ENCODE measurements around the gene TFPT. TPM values are rescaled to one million over a fixed set of nuclear protein-coding genes. Genes with fewer than 3 reads are reported as not detected.
"Not testable (repeated sequence)": the region's sequence is repeated elsewhere in the genome, so short reads cannot be mapped to it uniquely, and the experiment has no call there.

Gene TFPT
- total RNA-seq, 2 donors from 2014 or later = 14.0 to 16.8 TPM

- DNase-seq (no peak), ATAC-seq (no peak)
- intact Hi-C loops (cut with DNase I) = no loop called here
Measured at GRCh38 chr19:54128441-54128725, 12.9 kb upstream of the TFPT start.

GRCh38 chr19:54127688-54128440 lies 12.4 kb upstream of the TFPT start:
- ATAC-seq (no peak), DNase-seq (no peak)
- intact Hi-C loops (cut with DNase I) = no loop called here

DNA sequence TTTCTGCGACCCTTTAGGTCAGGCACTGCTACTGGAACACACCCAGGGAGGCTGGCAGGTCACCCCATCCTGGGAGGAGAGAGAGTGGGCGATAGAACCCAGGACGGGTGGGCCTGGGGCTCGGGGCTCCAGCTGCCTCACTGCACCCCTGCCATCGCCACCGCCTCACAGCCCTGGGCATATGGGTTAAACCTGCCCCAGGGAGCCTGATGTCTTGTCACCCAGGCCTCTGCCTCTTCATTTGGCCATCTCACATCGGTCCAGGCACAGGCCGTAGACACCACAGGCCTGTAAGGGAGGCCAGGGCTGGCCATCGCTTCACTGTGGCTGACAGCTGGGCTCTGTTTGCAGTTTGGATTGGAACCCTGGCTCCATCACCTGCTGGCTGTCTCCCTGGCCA lies 10.3 kb upstream of the TFPT start:
- DNase-seq = no peak
- no peak for ATAC-seq
- intact Hi-C loops (cut with DNase I) = no loop called here

- DNase-seq (no peak), ATAC-seq (no peak)
- intact Hi-C loops (cut with DNase I) = no loop called here
Measured at GRCh38 chr19:54124393-54124792, 8.9 kb upstream of the TFPT start.

GRCh38 chr19:54123682-54124081 lies 8.2 kb upstream of the TFPT start:
- intact Hi-C loops (cut with DNase I) = no loop called here
- DNase-seq (no peak), ATAC-seq (no peak)

DNA sequence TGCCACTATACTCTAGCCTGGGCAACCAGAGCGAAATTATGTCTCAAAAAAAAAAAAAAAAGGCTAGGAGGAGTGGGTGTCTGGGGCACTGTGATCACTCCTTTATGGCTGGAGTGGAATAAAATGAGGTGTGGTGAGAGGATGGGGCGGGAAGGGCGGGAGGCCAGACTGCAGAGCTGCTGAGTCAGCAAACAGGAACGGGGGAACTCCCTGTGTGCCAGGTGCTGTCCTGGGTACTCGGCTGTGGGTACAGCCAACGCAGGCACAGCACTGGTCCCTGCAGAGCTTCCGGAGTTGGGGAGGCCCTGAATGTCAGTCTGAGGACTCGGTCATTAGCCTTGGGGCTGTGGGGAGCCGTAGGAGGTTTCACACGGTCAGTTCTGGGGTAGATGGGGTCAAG lies 5.8 kb upstream of the TFPT start:
- intact Hi-C loops (cut with DNase I) = no loop called here
- DNase-seq (no peak), ATAC-seq (no peak)

- DNase-seq (no peak), ATAC-seq (peak; percentile 9 to 28)
- intact Hi-C loops (cut with DNase I) = no loop called here
Measured at GRCh38 chr19:54114340-54115108, 933 bp downstream of the TFPT start.

- intact Hi-C loops (cut with DNase I) = no loop called here
- ATAC-seq (peak in 1 of 2 donors; percentile 42), DNase-seq (no peak)
Measured at GRCh38 chr19:54109651-54110050, 5.8 kb downstream of the TFPT start.

- ATAC-seq = no peak
- intact Hi-C loops (cut with DNase I) = no loop called here
- no peak for DNase-seq
Measured at GRCh38 chr19:54108496-54108895, 7.0 kb downstream of the TFPT start.

GRCh38 chr19:54107876-54108490 lies 7.5 kb downstream of the TFPT start:
- intact Hi-C loops (cut with DNase I) = no loop called here
- DNase-seq (no peak), ATAC-seq (no peak)

DNA sequence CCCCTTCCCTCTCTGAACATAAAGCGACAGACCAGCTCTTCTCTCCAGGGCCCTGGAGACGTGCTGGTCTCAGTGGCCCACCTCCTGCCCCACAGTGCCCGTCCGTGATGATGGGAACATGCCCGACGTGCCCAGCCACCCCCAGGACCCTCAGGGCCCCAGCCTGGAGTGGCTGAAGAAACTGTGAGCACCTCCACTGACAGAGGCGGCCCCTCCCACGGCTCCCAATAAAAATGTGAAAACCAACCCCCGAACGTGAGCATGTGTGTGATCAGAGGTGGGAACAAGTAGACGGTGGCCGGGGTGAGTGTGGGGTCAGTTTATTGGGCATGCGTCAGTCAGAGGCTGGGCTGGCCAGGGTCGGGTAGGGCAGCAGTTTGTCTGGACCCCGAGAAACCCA lies 8.7 kb downstream of the TFPT start:
- DNase-seq (no peak), ATAC-seq (no peak)
- intact Hi-C loops (cut with DNase I) = no loop called here

DNA sequence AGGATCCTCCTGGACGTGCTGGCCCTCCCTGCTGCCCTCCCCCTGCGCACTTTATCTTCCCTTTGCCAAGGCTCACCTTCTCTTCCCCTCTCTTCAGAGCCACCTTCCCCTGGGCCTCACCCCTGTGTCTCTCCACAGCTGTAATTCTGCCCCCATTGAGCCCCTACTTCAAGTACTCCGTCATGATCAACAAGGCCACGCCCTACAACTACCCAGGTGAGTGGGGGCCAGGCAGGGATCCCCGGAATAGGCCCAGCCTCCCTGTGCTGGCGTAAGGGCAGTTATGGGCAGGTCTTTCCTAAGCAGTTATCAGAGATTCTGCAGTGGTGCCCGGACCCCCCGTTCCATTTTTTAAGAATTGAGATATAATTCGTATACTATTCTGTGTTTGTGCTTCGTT lies 9.7 kb downstream of the TFPT start:
- DNase-seq (no peak), ATAC-seq (no peak)
- intact Hi-C loops (cut with DNase I) = no loop called here

- intact Hi-C loops (cut with DNase I) = no loop called here
- DNase-seq = no peak
- ATAC-seq = no peak
Measured at GRCh38 chr19:54104998-54105715, 10.3 kb downstream of the TFPT start.

DNA sequence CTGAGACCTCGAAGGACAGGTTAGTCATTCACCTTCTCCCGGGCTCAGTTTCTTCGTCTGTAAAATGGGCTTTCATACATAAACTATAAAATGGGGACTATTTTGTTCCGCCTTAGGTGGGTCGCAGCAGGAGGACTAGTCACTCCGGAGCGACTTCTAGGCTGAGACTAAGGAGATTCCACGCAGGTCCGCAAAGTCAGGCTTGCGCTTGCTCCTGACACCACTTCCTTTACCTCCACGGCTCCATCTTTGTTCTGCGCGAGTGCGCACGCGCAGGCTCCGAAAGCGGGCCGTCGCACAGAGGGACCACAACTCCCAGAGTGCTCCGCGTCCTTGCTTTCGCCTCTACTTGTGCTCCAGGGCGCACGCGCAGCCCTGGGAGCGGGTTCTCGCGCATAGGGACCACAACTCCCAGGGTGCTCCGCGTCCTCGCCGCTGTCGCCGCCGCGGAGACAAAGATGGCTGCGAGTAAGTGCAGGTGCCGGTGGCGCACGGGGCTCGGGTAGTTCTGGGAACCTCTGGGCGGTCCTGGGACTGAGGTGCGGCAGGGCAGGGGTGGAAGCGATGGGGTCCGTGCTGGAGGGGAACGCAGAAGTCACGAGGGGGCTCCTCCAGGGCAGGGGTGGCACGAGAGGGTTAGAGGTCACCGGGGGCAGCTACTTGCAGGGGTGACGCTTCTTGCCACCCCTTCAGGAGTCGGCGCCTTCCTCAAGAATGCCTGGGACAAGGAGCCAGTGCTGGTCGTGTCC lies 12.9 kb downstream of the TFPT start, which contains the start of gene NDUFA3:
TSS of gene NDUFA3 (plus strand) at position 435 of the 749 bp plus-strand sequence. CDS start at position 459, 24 bp downstream.
- intact Hi-C loops (cut with DNase I) = no loop called here
- ATAC-seq (peak; percentile 99 to 100), DNase-seq (peak; percentile 99)

DNA sequence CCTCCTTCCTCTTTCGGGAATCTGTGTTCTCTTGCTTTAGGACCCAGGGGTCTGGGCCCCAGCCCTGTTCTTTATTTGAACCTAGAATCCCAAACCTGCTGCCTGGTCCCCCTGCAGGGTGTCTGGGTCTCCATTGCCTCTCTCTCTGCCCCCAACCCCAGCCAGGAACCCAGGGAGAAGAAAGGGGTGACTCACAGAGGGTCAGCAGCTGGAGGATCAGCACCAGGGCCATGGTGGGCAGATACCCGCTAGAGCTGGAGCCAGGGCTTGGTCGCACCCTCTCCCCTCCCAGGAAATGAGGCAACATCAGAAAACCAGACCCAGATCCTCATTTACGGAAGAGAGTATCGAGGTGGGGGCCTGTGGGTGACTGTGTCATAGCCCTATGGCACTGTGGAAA lies 14.9 kb downstream of the TFPT start, which contains the start of gene OSCAR:
TSS of gene OSCAR (minus strand) at position 243 of the 400 bp plus-strand sequence. CDS start at position 232, 11 bp downstream.
- intact Hi-C loops (cut with DNase I) = no loop called here
- no peak for ATAC-seq
- no peak for DNase-seq

DNA sequence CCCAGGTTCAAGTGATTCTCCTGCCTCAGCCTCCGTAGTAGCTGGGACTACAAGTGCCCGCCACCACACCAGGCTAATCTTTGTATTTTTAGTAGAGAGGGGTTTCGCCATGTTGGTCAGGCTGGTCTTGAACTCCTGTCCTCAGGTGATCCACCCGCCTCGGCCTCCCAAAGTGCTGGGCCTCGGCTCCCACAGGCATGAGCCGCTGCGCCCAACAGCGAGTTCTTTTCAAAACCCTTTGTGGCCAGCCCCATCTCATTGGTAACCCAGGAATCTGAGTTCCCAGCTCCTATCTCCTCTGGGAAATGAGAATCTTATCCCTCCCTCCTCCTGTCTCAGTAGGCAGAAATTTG lies 15.6 kb downstream of the TFPT start:
- ATAC-seq; intact Hi-C loops (cut with DNase I); DNase-seq: not testable (repeated sequence)

DNA sequence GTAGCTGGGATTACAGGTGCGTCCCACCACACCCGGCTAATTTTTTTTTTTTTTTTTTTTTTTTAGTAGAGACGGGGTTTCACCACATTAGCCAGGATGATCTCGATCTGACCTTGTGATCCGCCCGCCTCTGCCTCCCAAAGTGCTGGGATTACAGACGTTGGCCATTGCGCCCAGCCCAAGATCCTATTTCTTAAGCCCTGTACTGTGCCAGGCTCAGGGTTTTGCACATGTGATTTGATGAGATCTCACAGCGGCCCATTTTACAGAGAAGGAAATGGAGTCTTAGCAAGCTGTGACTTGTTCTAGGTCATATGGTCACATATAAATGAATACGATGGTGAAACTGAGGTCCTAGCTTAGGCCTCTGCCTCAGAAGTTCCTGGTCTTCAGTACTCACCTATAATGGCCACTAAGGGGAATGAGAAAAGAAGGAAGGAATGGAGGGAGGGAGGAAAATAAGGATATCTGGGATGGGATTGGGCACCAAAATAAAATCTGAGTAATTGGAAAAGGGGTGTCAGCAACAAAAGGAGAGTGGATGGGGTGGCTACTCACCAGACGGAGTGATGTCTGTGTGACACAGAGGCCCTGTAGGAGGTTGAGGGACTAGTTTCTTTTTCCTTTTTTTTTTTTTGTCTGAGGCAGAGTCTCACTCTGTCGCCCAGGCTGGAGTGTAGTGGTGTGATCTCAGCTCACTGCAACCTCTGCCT lies 16.1 kb downstream of the TFPT start:
- DNase-seq (no peak), ATAC-seq (no peak)
- intact Hi-C loops (cut with DNase I) = no loop called here

DNA sequence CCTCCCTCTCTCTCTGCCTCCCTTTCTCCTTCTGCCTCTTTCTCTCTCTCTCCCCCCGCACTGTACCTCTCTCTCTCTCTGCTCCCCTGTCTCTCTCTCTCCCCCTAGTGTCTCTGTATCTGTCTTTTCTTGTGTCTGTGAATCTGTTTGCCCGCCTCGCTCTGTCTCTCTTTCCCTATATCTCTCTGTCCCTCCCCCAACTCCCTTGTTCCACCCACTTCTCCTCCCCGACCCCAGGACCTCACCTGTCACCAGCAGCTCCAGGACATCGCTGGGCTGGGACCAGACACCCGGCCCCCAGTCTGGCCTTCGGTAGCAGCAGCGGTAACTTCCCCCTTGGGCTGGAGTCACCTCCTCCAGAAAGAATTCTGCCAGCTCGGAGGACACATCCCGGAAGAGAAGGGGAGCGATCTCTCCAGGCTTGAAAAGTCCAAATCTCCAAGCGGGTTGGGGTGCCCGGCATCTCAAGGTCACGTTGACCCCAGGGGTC lies 18.8 kb downstream of the TFPT start:
- intact Hi-C loops (cut with DNase I) = no loop called here
- DNase-seq (no peak), ATAC-seq (peak in 1 of 2 donors; percentile 67)
